Neutrophil (primary cell): ENCODE data around the gene KIF26A.

Source experiments
- H3K27ac ChIP-seq: fragments of 200-600 bp; sonication (generic); 2 replicates; pipeline ENCODE4 v1.5.1; 2016; ENCODE audit warnings: mild to moderate bottlenecking, moderate library complexity
- H3K27me3 ChIP-seq: fragments of 200-600 bp; sonication (generic); 2 replicates; pipeline ENCODE4 v1.6.0; 2016; ENCODE audit warnings: mild to moderate bottlenecking
- H3K36me3 ChIP-seq: fragments of 200-600 bp; sonication (generic); 2 replicates; pipeline ENCODE4 v1.5.1; 2017
- H3K4me1 ChIP-seq, 2 experiments: fragments of 200-600 bp in 1 of 2; sonication (generic) in 1 of 2; 1 replicate in 1 of 2; 2 replicates in 1 of 2; pipeline versions ENCODE4 v1.5.1 to v1.6.1; 2013 to 2016; ENCODE audit warnings: low read depth in 1 of 2, low read length in 1 of 2, mild to moderate bottlenecking in 1 of 2, moderate library complexity in 1 of 2; ENCODE audit not compliant: control insufficient read depth in 1 of 2, insufficient read depth in 1 of 2
- H3K4me3 ChIP-seq, 2 experiments: fragments of 200-600 bp in 1 of 2; sonication (generic) in 1 of 2; 1 replicate in 1 of 2; 2 replicates in 1 of 2; pipeline ENCODE4 v1.5.1; 2013 to 2016; ENCODE audit warnings: low read depth in 1 of 2, low read length in 1 of 2, mild to moderate bottlenecking in 1 of 2, moderate library complexity in 1 of 2
- H3K9me3 ChIP-seq: fragments of 200-600 bp; sonication (generic); 2 replicates; pipeline ENCODE4 v1.5.1; 2016
- CTCF ChIP-seq: fragments of 200-600 bp; sonication (generic); IDR thresholded peaks from 2 replicates; pipeline ENCODE4 v1.5.1; 2016; ENCODE audit warnings: antibody characterized with exemption

The KIF26A gene

DNA sequence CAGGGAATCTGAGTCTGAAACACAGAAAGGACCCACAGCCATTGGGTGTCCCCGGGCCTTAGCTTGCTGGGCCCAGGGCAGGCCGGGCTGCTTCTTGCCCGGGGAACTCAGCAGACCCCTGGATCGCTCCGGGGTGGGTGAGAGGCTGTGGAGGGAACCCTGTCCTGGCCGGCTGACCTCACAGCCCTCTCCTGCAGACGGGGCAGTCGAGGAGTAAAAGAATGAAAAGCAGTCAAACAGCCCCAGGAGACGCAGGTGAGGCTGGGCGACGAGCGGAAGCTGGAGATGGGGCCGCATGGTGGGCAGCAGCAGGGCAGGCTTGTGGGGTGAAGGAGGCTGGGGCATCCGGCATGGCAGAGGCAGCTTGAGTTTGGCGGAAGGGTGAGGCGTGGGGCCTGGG, 57.0 kb downstream of the KIF26A start:
- Histone ChIP-seq H3K27ac (no peak overlapping the region), H3K4me1 (no peaks in the 10 kb centered on the region), H3K36me3 (no peaks in the 10 kb centered on the region), H3K9me3 (no peaks in the 10 kb centered on the region), H3K4me3 (no peak overlapping the region), H3K27me3 (peaks cover 9% of the 10 kb centered on the region)
- no peak for TF ChIP-seq CTCF

GRCh38 chr14:104195878-104196277, 57.5 kb downstream of the KIF26A start:
- Histone ChIP-seq H3K9me3 (no peaks in the 10 kb centered on the region), H3K36me3 (no peaks in the 10 kb centered on the region), H3K4me3 (no peak overlapping the region), H3K27ac (no peak overlapping the region), H3K27me3 (peaks cover 9% of the 10 kb centered on the region), H3K4me1 (no peaks in the 10 kb centered on the region)
- TF ChIP-seq CTCF = no peak

GRCh38 chr14:104196461-104197140, 58.2 kb downstream of the KIF26A start:
- H3K27ac ChIP-seq = no peak overlapping the region
- peaks cover 9% of the 10 kb centered on the region for H3K27me3 ChIP-seq
- no peaks in the 10 kb centered on the region for H3K36me3 ChIP-seq
- H3K4me3 ChIP-seq = no peak overlapping the region
- no peak for TF ChIP-seq CTCF
- H3K4me1 ChIP-seq = no peaks in the 10 kb centered on the region
- H3K9me3 ChIP-seq = no peaks in the 10 kb centered on the region

GRCh38 chr14:104197449-104198247, 59.3 kb downstream of the KIF26A start:
- H3K4me3 ChIP-seq = no peak overlapping the region
- H3K27me3 ChIP-seq = peaks cover 9% of the 10 kb centered on the region
- TF ChIP-seq CTCF = no peak
- H3K9me3 ChIP-seq = no peaks in the 10 kb centered on the region
- no peak overlapping the region for H3K27ac ChIP-seq
- H3K36me3 ChIP-seq = no peaks in the 10 kb centered on the region
- no peaks in the 10 kb centered on the region for H3K4me1 ChIP-seq

- H3K36me3 ChIP-seq = no peaks in the 10 kb centered on the region
- no peaks in the 10 kb centered on the region for H3K9me3 ChIP-seq
- H3K27ac ChIP-seq = no peak overlapping the region
- H3K4me1 ChIP-seq = no peaks in the 10 kb centered on the region
- peaks cover 9% of the 10 kb centered on the region for H3K27me3 ChIP-seq
- no peak overlapping the region for H3K4me3 ChIP-seq
- no peak for TF ChIP-seq CTCF
These were observed 61.0 kb downstream of the KIF26A start for GRCh38 chr14:104199266-104199895.
